ENCODE data around the gene ZCCHC14. TPM values are rescaled to one million over a fixed set of nuclear protein-coding genes. Genes with fewer than 3 reads are reported as not detected.

Gene ZCCHC14
- total and polyA plus RNA-seq, 2 of the 8 experiments (the other 6 are each of a cell fraction or from before 2014, with no cell fraction given) = 8.2 to 28.2 TPM

DNA sequence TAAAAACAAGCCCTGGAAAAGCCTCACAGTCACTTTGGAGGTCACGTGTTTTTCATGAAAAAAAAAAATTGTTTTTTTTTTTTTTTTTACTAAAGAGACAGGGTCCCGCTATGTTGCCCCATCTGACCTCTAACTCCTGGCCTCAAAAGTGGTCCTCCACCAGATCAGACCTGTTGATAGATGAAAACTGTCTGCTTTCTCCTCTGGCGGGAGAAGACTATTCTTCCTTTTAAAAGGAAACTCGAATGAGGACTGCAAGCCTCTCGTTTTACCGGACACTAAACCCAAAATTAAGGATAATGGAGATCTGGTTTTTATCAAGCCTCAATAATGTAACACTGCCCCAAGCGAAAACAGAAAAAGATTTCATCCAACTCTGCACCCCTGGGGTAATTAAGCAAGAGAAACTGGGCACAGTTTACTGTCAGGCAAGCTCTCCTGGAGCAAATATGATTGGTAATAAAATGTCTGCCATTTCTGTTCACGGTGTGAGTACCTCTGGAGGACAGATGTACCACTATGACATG, 25.8 kb downstream of the ZCCHC14 start (continued):
- TF ChIP-seq, protein P1, sequence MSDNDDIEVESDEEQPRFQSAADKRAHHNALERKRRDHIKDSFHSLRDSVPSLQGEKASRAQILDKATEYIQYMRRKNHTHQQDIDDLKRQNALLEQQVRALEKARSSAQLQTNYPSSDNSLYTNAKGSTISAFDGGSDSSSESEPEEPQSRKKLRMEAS (IDR thresholded peaks at IDR 0.05) = no peak
- TF ChIP-seq TEAD4 (IDR thresholded peaks at IDR 0.05; ENCODE audit: low read depth, low read length) (no peak), TBP (IDR thresholded peaks at IDR 0.05; ENCODE audit: low read depth, low read length) (no peak), KDM1A (IDR thresholded peaks at IDR 0.05; ENCODE audit: borderline replicate concordance, low read length) (no peak), TCF12 (IDR thresholded peaks at IDR 0.05; ENCODE audit: low read depth, low read length) (no peak)
- TF ChIP-seq, protein P2, sequence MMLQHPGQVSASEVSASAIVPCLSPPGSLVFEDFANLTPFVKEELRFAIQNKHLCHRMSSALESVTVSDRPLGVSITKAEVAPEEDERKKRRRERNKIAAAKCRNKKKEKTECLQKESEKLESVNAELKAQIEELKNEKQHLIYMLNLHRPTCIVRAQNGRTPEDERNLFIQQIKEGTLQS (IDR thresholded peaks at IDR 0.05; ENCODE audit: insufficient read depth, low read depth, low read length) = no peak
